CD4-positive, alpha-beta T cell (primary cell): ENCODE data around the gene DROSHA. TPM values are rescaled to one million over a fixed set of nuclear protein-coding genes. Genes with fewer than 3 reads are reported as not detected.

Experiments used
- ATAC-seq: fragments of 200-7000 bp; cut with Tn5 transposase; one replicate; pipeline ENCODE4 v1.10.0; 2022; ENCODE audit warnings: mild to moderate bottlenecking; ENCODE audit not compliant: poor library complexity
- CTCF ChIA-PET: fragments of 350-600 bp; sonication (Branson Sonifier 250); formaldehyde crosslinking; loops from one replicate; lab custom pipeline; 2021; ENCODE audit warnings: antibody characterized with exemption, inconsistent platforms; lab: Charles Lee
- POLR2A ChIA-PET: fragments of 350-600 bp; sonication (Branson Sonifier 250); formaldehyde crosslinking; loops from one replicate; lab custom pipeline; 2021; ENCODE audit warnings: antibody characterized with exemption, inconsistent platforms; lab: Charles Lee
- DNase-seq, 14 experiments: peaks; one replicate each; pipeline ENCODE4 v3.0.0-alpha.2; 2013 to 2020; ENCODE audit warnings: mixed read lengths in 2 of 14
- H3K27ac ChIP-seq, 2 donors: one replicate each; pipeline versions ENCODE4 v1.5.1 to v1.7.0; 2013; ENCODE audit warnings: low read length in 2 of 2, low read depth in 1 of 2, mild to moderate bottlenecking in 1 of 2
- H3K27me3 ChIP-seq, 2 experiments: 1 replicate in 1 of 2; 2 replicates in 1 of 2; pipeline versions ENCODE4 v1.6.1 to v1.7.0; 2013; ENCODE audit warnings: low read length in 2 of 2, control low read depth in 1 of 2, mild to moderate bottlenecking in 1 of 2, moderate library complexity in 1 of 2; ENCODE audit not compliant: insufficient read depth in 2 of 2, control insufficient read depth in 1 of 2
- H3K36me3 ChIP-seq: one replicate; pipeline ENCODE4 v1.6.1; 2013; ENCODE audit warnings: low read length, control low read depth; ENCODE audit not compliant: insufficient read depth
- H3K4me1 ChIP-seq: one replicate; pipeline ENCODE4 v1.6.1; 2013; ENCODE audit warnings: low read length, control low read depth; ENCODE audit not compliant: insufficient read depth
- H3K4me3 ChIP-seq: one replicate; pipeline ENCODE4 v1.5.1; 2013; ENCODE audit warnings: mild to moderate bottlenecking, low read length, moderate library complexity
- H3K9me3 ChIP-seq, 2 experiments: 1 replicate in 1 of 2; 2 replicates in 1 of 2; pipeline versions ENCODE4 v1.6.1 to v1.7.0; 2013; ENCODE audit warnings: low read length in 2 of 2, mild to moderate bottlenecking in 2 of 2, control low read depth in 1 of 2, moderate library complexity in 1 of 2; ENCODE audit not compliant: control insufficient read depth in 1 of 2, insufficient read depth in 1 of 2
- H3K27ac Mint-ChIP-seq: one replicate; pipeline ENCODE4 v1.8.0; 2020; ENCODE audit warnings: mixed read lengths
- H3K27me3 Mint-ChIP-seq: one replicate; pipeline ENCODE4 v1.8.0; 2021; ENCODE audit warnings: mixed read lengths
- H3K36me3 Mint-ChIP-seq: one replicate; pipeline ENCODE4 v1.8.0; 2021; ENCODE audit warnings: low read depth, mixed read lengths
- H3K4me1 Mint-ChIP-seq: one replicate; pipeline ENCODE4 v1.8.0; 2021; ENCODE audit warnings: low read depth, mixed read lengths
- H3K4me3 Mint-ChIP-seq: one replicate; pipeline ENCODE4 v1.8.0; 2020; ENCODE audit warnings: mild to moderate bottlenecking, mixed read lengths
- H3K9me3 Mint-ChIP-seq: one replicate; pipeline ENCODE4 v1.8.0; 2020; ENCODE audit warnings: mixed read lengths
- intact Hi-C, 2 experiments: fragments of 100-400 bp; cut with DNase I in 1 of 2; cut with micrococcal nuclease in 1 of 2; formaldehyde crosslinking; loops; one replicate each; pipeline versions ENCODE4 v1.15.1 to v1.9.0; 2023 to 2025; cut with DNase I, micrococcal nuclease
- total RNA-seq, 174 experiments: library from RNA in 2 of 174; stranded (reverse) in 2 of 174; gene quantifications; one replicate each; pipeline ENCODE4 v1.2.3 and lab custom pipeline; 2021 to 2026
- TF ChIP-seq, protein P1 (sequence below): fragments of 200-600 bp; IDR thresholded peaks from one replicate; pipeline ENCODE4 v1.8.0; 2022; ENCODE audit warnings: antibody characterized with exemption, mild to moderate bottlenecking

DROSHA gene
- total RNA-seq, 2 experiments from 2014 or later: 28.8 to 38.1 TPM

DNA sequence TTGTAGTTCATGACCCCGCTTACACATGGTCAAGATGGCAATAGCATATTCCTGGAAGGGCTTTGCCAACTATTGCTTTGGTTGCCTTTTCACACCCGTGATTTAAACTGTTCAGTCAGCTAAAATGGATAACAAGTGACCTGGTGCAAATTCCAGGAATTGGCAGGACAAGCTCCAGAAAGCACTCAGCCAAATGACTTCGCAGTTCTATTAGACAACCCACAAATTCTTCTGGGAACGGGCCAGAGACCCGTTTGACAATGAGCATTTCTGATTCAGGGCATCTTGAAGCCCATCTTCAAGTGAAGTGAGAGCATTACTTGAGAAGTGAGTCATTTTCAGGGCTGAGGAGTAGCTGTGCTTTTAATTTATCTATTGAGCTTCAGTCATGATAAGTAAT lies 165.0 kb downstream of the DROSHA start:
- ATAC-seq (no peak), DNase-seq (no peak)
- Mint-ChIP-seq H3K4me3 (no peak overlapping the region), H3K27me3 (peaks cover 47% of the 10 kb centered on the region), H3K27ac (no peak overlapping the region), H3K9me3 (no peaks in the 10 kb centered on the region), H3K36me3 (no peaks in the 10 kb centered on the region), H3K4me1 (no peaks in the 10 kb centered on the region)
- ChIA-PET POLR2A (no interaction called here), CTCF (no interaction called here)
- intact Hi-C loops: no loop called here
- Histone ChIP-seq H3K9me3 (peaks cover 0 to 5% of the 10 kb centered on the region in 2 experiments), H3K27ac (no peak overlapping the region), H3K36me3 (no peaks in the 10 kb centered on the region), H3K27me3 (no peaks in the 10 kb centered on the region), H3K4me1 (no peaks in the 10 kb centered on the region), H3K4me3 (no peak overlapping the region)
- TF ChIP-seq, protein P1, sequence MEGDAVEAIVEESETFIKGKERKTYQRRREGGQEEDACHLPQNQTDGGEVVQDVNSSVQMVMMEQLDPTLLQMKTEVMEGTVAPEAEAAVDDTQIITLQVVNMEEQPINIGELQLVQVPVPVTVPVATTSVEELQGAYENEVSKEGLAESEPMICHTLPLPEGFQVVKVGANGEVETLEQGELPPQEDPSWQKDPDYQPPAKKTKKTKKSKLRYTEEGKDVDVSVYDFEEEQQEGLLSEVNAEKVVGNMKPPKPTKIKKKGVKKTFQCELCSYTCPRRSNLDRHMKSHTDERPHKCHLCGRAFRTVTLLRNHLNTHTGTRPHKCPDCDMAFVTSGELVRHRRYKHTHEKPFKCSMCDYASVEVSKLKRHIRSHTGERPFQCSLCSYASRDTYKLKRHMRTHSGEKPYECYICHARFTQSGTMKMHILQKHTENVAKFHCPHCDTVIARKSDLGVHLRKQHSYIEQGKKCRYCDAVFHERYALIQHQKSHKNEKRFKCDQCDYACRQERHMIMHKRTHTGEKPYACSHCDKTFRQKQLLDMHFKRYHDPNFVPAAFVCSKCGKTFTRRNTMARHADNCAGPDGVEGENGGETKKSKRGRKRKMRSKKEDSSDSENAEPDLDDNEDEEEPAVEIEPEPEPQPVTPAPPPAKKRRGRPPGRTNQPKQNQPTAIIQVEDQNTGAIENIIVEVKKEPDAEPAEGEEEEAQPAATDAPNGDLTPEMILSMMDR: no peak

DNA sequence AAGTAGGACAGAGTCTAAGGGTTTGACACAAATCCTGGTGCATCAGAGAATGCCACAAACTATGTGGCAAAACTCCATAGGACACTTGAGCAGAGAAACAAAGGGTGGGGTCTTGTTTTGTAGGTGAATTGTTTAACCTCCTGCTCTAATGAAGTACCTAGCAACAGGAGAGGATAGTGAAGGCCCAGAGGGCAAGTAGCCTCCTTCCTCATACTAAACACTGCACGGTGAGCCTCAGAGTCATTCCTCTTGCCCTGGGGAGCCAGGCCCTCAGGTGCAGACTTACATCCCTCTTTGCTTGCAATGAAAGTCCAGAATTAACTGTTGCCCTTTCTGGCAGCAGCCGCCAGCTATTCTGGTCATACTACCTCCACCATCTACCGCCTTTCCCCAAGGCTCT lies 166.1 kb downstream of the DROSHA start:
- H3K9me3 ChIP-seq: peaks cover 0 to 5% of the 10 kb centered on the region in 2 experiments
- CTCF ChIA-PET: no interaction called here
- H3K27ac Mint-ChIP-seq: no peak overlapping the region
- H3K27me3 ChIP-seq: no peaks in the 10 kb centered on the region
- intact Hi-C loops: no loop called here
- TF ChIP-seq, protein P1: no peak
- H3K4me1 ChIP-seq: no peaks in the 10 kb centered on the region
- DNase-seq: no peak
- H3K9me3 Mint-ChIP-seq: no peaks in the 10 kb centered on the region
- H3K27me3 Mint-ChIP-seq: peaks cover 40% of the 10 kb centered on the region
- no peak overlapping the region for H3K4me3 ChIP-seq
- H3K4me1 Mint-ChIP-seq: no peaks in the 10 kb centered on the region
- no peak overlapping the region for H3K4me3 Mint-ChIP-seq
- no peaks in the 10 kb centered on the region for H3K36me3 ChIP-seq
- H3K36me3 Mint-ChIP-seq: no peaks in the 10 kb centered on the region
- POLR2A ChIA-PET: no interaction called here
- no peak for ATAC-seq
- no peak overlapping the region for H3K27ac ChIP-seq

DNA sequence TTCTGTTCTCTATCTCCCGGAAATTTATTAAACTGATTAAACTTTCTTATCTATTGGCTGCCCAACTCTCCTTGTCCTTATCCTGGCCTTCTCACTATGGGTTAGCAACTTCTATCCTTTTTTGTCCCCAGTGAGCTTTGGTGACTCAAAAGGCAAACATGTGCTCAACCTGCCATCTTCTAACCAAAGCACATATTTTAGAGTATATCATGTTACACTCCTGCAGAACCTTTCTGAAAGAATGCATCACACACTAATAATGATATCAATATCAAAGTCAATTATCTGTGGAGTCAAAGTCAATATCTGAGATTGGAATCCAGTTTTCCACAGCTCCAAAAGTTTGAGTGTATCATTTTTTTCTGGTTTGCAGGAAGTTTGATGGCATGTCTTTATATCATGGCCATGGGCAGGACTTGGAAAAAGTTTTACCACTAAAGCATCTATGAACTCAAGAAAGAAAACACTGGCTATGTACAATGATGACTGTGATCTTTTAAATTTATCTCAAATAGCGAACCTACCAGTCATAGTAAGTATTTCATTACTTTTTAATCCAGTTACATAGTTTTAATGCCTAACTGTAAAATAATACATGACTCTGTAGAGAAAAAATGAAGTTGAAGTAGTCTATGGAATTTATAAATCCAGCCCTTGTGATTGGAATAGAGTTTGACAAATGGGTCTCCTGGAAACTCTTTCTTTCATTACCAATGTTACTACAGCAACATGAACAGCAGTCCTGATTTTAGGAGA lies 166.8 kb downstream of the DROSHA start:
- ATAC-seq (no peak), DNase-seq (no peak)
- Mint-ChIP-seq H3K27me3 (peaks cover 41% of the 10 kb centered on the region), H3K4me1 (no peaks in the 10 kb centered on the region), H3K9me3 (no peaks in the 10 kb centered on the region), H3K36me3 (no peaks in the 10 kb centered on the region), H3K27ac (no peak overlapping the region), H3K4me3 (no peak overlapping the region)
- H3K4me1 ChIP-seq: no peaks in the 10 kb centered on the region
- H3K36me3 ChIP-seq: no peaks in the 10 kb centered on the region
- intact Hi-C loops: no loop called here
- TF ChIP-seq, protein P1: no peak
- peaks cover 0 to 5% of the 10 kb centered on the region in 2 experiments for H3K9me3 ChIP-seq
- no peak overlapping the region for H3K4me3 ChIP-seq
- ChIA-PET POLR2A (no interaction called here), CTCF (no interaction called here)
- no peak overlapping the region for H3K27ac ChIP-seq
- H3K27me3 ChIP-seq: no peaks in the 10 kb centered on the region
